HL-60/S4 (cell line): ENCODE results near the gene TCEA3.

Source experiments
- in situ Hi-C: fragments of 300-500 bp; cut with MboI; formaldehyde crosslinking; loops from 2 replicates; pipeline ENCODE4 v1.14.3; 2022; ENCODE audit warnings: low sequenced_read_pairs

TCEA3 gene

DNA sequence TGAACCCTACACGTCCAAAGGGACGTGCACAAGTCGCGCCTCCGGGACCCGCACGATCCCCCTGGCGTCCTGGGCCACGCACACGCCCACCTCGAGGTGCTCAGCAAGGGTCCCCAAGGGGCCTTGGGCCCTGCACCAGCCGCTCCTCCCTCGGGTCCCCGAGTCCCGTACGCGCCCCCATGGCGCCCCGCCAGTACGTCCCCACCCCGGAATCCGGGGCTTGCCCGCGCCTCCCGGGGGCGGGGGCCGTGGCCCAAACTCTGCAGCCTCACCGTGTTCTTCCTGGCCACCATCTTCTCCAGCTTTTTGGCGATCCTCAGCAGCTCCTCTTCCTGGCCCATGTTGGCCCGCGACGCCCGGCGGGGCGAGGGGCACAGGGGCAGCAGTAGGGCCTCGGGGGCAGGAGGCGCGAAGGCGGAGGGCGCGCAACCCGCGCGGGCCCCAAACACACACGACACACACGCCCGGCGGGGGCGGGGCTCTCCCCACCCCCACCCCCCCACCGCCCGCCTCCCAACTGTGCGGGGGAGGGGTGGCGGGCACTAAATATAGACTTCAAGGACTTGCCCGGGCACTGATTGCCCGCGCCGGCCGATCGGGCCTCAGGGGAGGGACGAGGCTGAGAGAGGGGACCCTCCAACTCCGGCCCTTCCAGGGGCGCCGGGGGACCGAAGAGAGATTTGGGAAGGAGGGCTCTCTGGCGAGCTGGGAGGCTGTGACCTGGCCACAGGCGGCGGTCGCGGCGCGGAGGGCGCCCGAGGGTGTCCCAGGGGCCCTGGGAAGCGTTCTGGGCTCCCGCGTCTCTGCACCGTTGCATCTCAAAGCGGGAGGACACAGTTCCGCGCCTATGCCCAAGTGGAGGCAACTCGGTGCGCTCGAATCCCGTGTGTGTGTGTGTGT lies at the start of gene TCEA3:
TCEA3 (minus strand) TSS at position 456 of the 900 bp plus-strand sequence; CDS start at position 341, 115 bp downstream.
- in situ Hi-C loops = no loop called here

DNA sequence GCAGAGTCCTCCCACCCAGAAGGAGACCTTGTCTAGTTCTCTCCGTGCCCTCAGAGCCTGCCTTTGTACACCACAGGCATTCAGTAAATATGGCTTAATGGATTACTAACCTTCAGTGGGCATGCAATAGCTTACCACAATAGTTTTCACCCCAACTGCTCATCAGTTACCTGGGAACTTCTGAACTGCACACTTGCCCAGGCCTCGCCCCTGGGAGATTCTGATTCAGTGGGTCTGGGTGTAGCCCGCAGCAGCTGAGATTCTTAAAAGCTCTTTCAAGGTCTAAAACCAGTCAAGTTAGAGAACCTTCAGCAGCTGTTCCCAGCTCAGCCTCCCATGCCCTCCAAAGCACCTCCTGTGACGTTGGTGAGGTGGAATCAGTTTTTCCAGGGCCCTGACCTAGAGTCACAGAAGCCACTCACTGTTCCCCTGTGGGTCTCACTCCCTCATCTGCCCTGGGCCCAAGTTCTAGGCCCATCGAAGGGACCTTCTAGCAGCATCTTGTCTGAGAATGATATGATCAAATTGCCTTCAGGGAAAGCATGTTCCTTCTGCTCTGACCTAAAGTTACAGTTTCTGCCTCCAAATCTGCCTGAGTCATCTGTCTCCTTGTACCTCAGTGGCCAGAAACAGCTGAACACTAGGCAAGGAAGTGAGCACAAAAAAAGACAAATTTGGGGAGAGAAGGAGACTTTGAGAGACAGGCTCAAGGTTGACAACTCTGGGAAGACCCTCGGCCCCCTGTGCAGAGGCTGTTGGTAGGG lies 48.7 kb upstream of the TCEA3 start:
- in situ Hi-C loops = no loop called here

DNA sequence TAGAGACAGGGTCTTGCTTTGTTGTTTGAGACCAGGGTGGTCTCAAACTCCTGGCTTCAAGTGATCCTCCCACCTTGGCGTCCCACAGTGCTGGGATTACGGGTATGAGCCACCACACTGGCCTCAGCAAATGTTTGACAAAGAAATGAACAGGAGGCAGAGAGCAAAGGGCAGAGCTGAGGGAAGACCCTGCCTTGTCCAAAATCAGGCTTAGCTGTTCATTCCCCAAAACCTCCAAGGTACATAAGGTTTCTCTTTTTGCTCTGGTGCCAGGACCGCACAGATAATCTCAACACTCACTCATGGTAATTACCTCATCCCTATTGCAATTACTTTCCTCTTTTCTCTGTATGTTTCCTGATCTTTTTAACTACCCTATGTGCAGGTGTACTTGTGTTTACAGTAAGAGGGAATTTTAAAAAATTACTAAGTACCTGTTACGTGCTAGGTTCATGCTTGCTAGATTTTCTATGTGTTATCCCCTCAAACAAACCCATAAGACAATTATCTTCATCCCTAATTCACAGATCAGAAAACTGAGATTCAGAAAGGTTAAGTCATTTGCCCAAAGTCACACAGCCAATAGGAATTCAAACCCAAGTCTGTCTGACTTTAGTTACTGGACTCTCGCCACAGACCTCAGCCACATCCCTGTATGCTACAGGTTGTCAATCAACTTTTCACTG lies 47.9 kb upstream of the TCEA3 start:
- in situ Hi-C loops = no loop called here

DNA sequence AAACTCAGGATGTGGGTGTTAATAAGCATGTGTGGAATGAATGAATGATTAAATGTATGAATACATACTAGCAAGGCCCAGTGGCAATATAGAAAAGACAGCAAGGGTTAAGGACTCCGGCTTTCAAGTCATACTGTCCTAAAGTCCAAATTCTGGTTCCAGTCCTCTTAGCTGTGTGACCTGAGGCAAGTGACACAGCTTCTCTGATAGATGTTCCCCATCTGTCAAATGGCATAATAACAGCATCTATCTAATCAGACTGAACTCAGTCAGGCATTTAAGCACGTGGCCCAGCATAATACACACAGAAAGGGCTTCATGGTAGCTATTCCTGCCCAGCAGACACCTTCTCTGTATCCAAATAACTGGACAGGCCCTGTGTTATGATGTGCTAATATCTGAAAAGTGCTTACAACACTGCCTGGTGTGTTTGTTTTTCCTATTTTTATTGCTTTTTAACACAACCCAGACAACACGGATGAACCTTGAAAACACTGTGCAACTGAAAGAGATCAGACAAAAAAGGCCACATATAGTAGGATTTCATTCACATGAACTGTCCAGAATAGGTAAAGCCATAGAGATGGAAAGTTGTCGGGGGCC lies 47.0 kb upstream of the TCEA3 start:
- in situ Hi-C loops = no loop called here

DNA sequence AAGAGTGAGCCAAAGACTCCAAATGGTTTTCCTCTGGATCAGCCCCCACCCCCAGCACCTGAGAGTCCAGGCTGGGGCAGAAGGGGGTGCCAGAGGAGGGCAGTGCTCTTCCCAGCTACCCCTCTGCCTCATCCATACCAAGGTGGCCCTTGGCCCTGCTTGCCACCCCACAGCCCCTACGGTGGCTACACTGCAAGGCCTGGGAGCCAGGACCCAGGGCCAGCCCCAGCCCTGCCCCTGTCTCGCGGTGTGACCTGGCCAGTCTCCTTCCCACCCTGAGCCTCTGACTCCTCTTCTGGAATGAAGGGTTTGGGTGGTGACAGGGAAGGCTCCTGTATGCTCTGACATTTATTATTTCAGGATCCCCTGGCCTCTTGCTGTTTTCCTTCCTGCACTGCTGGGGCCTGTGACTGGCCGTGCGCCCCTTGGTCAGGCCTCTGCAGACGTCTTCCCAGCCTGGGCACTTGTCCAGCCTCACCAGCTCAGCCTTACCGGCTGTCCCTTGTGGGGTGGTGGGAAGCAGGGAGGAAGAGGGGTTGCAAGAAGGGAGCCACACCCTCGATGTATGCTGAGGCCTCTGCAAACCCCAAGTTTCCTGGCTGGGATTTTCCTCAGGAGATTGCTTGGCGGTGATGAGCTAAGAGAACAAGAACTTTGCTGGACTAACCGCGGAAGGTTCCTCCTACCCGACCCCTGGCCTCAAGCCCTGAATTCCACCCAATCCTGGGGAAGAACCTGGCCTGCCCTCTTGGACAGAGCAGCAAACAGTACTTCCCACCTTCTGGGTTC lies 45.9 kb upstream of the TCEA3 start:
- in situ Hi-C loops = no loop called here

DNA sequence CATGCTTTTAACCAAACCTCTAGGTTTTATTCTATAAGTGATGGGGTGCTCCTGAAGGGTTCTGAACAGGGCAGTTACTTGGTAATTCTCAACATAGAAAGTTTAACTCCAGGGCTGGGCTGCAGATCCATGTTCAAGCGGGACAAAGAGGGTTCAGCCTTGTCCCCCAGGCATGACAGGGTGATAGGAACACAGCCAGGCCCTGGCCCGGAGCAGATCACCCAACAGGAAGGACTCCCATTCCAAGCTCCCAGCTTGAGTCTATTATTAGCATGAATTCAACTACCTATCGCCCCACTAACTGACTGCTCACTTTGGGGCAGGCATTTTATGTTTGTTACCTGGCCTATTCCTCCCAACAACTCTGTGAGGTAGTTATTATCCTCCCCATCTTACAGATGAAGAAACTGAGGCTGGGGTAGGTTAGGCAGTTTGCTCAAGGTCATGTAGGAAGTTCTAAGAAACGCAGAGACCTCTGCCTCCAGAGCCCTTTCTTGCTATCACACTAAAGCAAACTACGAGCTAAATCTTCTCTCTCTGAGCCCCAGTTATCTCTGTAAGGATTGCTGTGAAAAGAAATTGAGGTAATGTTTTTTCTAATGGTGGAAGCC lies 44.9 kb upstream of the TCEA3 start:
- in situ Hi-C loops = no loop called here

DNA sequence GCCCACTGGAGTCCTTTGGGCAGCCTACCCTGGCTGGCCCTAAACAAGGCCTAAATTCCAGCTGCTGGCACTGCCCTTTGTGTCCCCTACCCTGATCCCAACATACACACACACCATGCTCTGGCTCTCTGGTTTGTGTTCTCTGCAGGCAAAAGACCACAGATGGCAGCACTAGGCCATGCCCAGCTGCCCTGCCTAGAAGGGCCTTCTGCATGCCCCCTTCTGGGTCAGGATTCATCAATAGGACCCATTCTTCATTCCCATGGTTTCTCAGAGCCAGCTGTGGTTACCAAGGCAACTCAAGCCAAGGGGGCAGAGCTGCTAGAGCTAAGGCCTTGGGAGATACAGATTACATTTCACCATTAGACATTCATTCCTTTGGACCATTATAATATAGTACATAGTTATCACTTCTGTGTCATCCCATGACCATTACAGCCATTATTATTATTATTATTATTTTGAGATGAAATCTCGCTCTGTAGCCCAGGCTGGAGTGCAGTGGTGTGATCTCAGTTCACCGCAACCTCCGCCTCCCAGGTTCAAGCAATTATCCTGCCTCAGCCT lies 42.0 kb upstream of the TCEA3 start:
- in situ Hi-C loops = no loop called here

DNA sequence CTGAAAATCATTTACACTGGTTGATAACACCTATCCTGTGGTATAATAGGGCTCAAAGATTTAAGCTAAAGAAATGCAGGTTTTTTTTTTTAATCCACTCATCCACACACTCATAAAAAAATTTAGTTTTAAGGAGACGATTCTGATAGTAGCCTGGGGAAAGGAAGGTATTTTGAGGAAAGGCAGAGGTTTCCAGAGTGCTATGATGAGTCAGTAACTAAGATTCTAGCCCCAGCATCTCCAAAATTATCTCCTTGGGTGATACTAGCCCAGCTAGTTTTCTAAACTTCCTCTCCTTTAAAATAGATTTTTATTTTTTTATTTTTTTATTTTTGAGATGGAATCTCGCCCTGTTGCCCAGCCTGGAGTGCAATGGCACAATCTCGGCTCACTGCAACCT lies 38.7 kb upstream of the TCEA3 start:
- in situ Hi-C loops = no loop called here

DNA sequence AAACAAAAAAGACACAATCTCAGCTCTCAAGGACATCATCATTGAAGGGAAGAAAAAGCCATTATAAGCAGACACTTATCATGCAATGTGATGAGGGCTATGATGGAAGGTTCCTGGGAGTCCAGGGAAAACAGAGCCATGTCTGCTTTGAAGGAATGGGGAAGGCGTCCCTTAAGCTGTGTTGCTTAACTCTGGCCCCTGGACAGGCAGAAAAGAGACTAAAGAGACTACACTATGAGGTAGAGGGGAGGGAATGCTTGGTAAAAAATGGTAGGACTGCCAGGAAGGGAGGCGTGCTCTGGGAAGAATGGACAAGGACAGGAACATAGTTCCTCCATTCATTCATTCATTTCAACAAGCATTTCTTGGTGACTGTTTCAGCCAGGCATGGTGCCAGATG lies 38.2 kb upstream of the TCEA3 start:
- in situ Hi-C loops = no loop called here

DNA sequence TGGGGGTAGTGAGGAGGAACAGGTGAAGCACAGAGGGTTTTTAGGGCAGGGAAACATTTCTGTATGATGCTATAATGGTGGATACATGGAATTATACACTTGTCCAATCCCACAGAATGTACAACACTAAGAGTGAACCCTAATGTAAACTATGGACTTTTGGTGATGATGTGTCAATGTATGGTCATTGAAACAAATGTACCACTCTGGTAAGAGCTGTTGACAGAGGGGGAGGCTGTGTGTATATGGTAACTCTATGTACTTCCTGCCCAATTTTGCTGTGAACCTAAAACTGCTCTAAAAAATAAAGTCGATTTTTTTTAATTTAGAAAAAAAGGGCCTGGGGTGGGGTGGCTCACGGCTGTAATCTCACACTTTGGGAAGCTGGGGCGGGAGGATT lies 36.5 kb upstream of the TCEA3 start:
- in situ Hi-C loops = no loop called here

DNA sequence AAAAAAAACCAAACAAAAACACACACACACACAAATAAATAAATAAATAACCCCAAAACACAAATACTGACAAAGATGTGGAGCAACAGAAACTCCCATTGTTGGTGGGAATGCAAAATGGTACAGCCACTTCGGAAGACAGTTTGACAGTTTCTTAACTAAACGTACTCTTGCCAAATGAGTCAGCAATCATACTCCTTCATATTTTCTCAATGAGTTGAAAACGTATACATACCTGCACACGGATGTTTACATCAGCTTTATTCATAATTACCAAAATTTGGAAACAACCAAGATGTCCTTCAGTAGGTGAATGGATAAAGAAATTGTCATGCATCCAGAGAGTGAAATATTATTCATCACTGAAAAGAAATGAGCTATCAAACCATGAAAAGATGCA lies 36.0 kb upstream of the TCEA3 start:
- in situ Hi-C loops = no loop called here

DNA sequence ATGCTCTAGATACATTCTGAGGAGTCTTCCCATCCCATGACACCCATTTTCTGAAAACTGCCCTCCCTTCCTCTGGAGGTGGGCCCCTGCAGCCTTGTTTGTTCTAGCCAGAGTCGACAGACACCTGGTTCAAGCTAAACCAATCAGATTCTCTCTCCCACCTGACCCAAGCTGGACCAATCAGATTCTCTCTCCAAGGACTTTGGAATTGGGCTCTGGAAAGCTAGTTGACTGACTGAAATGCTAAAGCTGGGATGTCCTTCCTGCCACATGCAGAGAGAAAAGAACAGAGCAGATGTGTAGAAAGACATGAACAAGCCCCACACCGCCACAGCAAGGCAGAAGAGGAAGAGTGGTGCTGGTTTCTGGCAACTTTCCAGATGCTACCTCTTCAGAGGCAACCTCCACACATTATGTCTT lies 34.8 kb upstream of the TCEA3 start:
- in situ Hi-C loops = no loop called here

DNA sequence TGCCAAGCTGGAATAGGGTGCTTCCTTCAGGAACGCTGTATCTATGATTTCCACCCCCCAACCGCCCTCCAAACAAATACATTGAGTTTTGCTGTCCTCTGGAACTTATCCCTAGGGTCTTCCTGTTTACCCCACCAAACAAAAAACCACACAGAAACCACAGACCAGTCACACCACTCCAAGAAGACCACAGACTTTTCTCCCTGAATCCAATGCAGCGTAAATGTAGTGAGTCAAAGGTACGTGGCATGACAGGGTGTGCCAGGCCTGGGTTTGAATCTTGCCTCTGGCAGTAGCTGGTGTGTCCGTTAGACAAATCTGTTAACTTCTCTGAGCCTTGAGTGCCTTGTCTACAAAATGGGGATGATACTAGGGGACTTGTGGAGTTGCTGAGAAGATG lies 31.7 kb upstream of the TCEA3 start:
- in situ Hi-C loops = no loop called here

DNA sequence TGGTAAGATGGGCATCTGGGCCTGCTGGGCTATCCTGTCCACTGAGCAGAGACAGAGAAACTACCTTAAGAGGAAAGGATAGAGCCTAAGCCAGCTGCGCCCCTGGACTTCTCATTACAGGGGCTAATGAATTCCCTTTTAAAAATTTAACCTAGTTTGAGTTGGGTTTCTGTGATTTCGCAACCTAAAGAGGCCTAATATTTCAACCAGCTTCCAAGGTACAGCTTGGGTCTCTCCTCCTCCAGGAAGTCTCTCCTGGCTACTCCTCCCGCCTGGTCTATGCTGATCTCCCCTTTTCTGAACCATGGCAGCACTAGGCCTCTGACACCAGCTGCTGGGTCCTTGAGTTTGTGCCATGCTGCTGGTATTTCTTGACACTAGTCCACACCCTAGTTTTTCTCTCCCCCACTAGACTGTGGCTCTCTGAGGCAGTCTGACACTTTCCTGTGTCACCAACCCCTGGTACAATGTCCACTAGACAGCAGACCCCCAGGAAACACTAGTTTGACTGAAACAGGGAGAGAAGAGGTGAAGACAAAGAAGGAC lies 29.0 kb upstream of the TCEA3 start:
- in situ Hi-C loops = no loop called here

DNA sequence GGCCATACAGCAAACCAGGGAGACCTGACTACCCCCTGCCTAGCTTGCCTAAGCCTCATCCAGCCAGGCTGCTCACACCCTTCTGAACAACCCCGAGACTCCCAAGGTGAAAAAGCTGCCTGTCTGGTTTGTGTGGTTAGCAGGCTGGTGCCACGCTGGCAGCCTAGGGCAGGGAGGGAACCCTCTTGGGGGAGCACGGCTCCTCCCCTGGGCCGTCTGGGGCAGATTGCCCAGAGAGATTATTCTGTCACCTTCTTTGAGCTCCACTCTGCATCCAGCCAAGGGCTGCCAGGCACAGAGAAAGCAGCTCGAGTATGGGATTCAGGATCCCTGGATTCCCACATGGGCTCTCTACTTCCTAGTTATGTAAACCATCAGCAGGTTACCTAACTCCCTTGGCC lies 27.5 kb upstream of the TCEA3 start:
- in situ Hi-C loops = no loop called here

DNA sequence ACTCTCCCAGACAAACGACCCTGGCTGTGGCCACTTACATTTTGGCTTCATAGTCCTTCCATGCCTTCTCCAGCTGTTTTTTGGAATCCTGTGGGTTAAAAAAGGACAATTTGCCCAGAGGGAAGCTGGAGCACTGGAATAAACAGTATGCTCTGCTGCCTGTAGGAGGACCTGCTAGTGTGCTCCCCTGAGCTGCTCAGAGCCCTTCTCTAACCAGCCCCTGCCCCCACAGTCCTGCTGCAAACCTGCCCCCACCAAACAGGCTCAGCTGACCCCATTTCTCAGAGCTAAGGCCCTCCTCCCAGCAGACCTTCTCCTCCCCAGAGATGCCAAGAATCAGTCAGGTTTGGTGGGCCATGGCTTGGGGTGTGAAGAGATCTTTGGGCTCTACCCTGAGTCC lies 26.9 kb upstream of the TCEA3 start:
- in situ Hi-C loops = no loop called here

DNA sequence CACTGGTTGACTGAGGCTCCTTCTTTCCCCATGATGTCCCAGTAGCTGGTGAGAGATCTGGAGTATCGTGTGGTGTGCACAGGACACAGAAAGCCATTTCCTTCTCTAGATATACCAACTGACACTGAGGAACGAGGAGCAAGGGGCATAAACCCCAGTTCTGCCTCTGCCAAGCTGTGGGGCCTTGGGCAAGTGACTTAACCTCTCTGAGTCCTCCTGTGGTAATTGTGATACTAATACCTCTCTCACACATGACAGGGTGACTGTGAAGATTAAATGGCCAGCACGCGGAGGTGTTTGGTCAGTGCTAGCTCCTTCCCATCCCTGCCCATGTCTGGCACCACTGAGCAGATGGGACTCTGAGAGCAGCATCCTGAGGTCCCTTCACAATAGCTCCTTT lies 26.3 kb upstream of the TCEA3 start:
- in situ Hi-C loops = no loop called here

DNA sequence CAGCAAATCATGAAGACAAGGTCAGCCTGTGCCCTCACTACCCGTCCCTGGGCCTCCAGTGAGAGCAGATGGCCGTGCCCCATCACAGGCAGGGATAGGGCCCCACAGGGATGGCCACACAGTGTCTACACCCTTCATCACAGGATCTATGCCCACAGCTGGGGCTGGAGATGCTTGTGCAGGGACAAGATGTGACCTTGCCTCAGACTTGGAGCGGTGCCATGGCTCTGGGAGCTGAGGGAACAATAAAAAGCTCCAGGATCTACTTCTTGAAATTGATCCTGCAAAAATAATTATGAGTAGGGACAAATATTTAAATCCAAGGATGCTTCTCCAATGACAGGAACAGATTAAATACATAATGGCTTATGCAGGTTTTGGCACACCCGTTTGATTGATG lies 25.4 kb upstream of the TCEA3 start:
- in situ Hi-C loops = no loop called here

DNA sequence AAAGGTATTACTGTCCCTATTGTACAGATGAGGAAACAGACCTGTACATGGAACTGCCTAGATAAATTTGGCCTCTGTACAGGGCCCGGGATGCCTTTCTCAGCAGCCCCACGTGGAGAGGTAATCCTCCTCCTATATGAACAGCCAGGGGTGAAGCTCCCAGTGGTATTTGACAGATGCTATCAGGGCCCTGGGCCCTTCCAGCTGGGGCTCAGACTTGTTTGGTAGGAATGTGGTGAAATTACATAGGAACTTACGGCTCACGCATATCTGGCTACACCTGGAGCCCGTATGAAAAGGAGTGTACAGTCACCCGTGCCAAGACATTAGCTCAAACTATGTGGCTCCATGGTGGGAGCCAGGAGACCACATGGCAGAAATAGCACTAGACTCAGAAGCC lies 24.8 kb upstream of the TCEA3 start:
- in situ Hi-C loops = no loop called here
